Measurements from ENCODE around the gene TRMT2A.
"Not testable (repeated sequence)": the region's sequence is repeated elsewhere in the genome, so short reads cannot be mapped to it uniquely, and the experiment has no call there.

Gene TRMT2A

GRCh38 chr22:20116951-20117632 is at the start of gene TRMT2A:
TRMT2A (minus strand) TSS chr22:20117226; CDS start chr22:20116906, 320 bp downstream.
- DNase-seq: peak; percentile 98

DNA sequence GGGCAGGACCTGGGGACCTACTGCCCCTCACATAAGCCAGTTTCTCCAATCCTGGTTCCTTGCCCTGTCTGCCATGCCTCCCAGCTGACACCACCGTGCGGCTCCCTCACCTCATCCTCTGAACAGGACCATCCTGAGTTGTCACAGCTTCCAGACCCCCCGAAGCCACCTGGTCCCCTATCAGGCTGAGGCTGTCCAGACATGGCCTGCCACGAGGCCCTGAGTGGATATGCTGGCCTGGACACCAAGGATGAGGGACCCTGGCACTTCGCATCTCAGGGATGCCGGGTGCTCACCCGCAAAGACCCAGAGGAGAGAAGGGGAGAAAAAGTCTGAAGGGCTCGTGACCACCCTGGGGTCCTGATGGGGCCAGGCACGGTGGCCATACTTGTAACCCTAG is 49.7 kb upstream of the TRMT2A start:
- DNase-seq: no peak

- DNase-seq: no peak
Observed at GRCh38 chr22:20165913-20166312, 48.9 kb upstream of the TRMT2A start.

DNA sequence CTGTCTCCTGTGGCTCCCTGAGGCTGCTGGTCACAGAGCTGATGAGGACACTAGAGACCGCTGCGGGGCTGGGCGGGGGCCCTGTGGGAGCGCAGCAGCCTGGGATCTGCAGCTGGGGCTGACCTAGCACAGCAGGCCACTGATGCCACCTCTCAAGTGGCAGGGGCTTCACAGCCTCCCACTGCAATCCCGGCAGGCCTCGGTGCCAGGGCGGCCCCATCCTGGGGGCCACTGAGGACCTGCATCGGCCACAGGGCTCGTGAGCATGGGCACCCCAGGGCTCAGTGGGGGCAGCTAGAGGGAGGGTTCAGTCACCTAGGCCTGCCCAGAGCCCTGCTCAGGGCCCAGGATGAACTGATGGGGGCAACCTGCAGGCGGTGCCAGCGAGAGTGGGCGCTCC is 48.4 kb upstream of the TRMT2A start:
- DNase-seq: no peak

DNA sequence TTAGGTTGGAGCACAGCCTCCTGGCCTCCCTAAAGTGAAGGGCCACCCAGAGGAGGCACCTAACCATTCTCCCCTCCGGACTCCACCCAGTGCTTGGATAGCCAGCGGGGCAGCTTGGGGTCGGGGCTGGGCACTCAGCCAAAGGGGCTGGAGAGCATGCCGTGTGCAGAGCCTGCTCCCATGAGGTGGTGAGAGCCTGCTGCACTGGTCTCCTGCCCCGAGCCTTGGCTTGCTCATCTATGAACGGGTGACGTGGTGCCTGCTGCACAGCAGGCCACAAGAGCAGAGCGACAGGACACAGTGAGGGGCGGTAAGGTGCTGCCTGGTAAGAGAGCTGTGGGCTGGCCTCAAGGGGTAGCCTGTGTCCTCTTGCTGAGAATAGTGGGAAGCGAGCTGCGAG is 47.8 kb upstream of the TRMT2A start:
- DNase-seq: no peak

- DNase-seq: no peak
Observed at GRCh38 chr22:20160041-20160440, 43.0 kb upstream of the TRMT2A start.

DNA sequence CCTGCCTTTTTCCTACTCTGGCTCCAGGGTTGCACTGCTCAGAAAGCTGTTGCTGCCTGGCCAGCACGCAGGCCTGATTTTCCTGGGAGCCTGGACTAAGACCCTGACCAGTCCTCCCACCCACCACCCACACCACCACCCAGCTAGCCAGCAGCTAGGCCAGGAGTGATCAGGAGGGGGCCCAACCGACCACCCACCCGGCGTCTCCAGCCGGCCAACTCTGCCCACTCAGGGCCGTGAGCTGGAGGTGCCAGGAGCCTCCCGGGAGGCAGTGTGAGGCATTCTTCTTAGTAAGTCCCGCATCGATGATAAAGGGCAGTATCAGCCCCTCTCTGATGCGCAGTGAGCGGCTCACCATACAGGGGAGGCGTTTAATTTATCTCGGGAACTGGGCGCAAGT is 42.5 kb upstream of the TRMT2A start:
- DNase-seq: not testable (repeated sequence)

GRCh38 chr22:20159076-20159475 is 42.0 kb upstream of the TRMT2A start:
- DNase-seq: no peak

- no peak for DNase-seq
Observed at GRCh38 chr22:20158391-20159036, 41.5 kb upstream of the TRMT2A start.

DNA sequence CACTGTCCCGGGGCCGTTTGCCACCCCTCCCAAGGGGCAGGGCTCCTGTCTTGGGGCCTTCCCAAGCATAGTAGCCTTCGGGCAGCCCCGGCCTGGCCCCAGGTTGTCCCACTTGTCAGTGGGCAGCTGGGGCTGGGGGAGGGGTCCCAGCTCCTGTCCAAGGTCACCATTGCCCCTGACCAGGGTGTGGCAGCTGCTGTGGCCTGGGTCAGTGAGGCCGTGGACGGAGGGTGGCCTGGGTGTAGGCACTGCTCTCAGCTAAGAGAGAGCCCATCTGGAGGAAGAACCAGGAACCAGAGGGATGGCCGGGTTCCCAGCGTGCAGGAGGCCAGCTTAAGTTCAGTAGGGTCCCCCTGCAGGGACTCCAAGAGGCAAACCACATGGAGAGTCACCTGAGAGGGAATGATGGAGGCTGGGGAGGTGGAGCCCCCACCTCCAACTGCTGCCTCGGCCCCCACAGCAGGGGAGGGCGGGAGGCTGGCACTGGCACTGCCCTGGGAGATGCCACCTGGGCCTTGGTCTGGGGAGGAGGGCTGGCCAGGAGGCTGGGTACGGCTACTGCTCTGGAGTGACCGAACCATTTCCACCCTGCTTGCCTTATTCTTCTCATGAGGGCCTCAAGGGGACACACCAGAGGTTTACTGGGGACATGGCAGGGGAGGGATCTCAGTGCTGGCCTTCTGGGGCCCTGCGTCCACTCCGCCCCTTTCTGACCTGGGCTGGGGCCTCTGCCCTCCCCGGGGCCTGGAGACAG is 40.6 kb upstream of the TRMT2A start:
- DNase-seq: no peak

GRCh38 chr22:20156611-20157429 is 39.8 kb upstream of the TRMT2A start:
- peak; percentile 93 for DNase-seq

DNA sequence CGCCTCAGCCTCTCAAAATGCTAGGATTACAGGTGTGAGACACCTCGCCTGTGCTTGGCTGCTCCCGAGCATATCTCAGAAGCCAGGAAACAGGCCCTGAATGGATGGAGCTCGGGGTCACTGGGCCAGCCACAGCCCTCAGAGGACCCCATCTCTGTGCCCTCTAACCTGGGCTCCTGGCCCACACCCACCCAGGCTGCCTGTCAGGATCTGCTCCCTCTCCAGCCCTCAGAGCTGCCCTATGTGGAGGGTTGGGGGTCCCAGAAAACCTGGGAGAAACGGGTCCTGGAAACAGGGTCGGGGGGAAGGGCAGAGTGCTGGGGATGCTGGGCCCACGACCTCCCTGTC is 39.0 kb upstream of the TRMT2A start:
- no peak for DNase-seq

- DNase-seq: no peak
Observed at GRCh38 chr22:20155330-20156041, 38.5 kb upstream of the TRMT2A start.

- peak; percentile 21 for DNase-seq
Observed at GRCh38 chr22:20154602-20155187, 37.7 kb upstream of the TRMT2A start.

- no peak for DNase-seq
Observed at GRCh38 chr22:20153945-20154344, 36.9 kb upstream of the TRMT2A start.

GRCh38 chr22:20152464-20152890 is 35.5 kb upstream of the TRMT2A start:
- no peak for DNase-seq

GRCh38 chr22:20151276-20151588 is 34.2 kb upstream of the TRMT2A start:
- no peak for DNase-seq

- DNase-seq: no peak
Observed at GRCh38 chr22:20150381-20151275, 33.6 kb upstream of the TRMT2A start, which contains the start of gene CCDC188. CCDC188 (minus strand) TSS chr22:20151055; CDS start chr22:20150986, 69 bp downstream.

DNA sequence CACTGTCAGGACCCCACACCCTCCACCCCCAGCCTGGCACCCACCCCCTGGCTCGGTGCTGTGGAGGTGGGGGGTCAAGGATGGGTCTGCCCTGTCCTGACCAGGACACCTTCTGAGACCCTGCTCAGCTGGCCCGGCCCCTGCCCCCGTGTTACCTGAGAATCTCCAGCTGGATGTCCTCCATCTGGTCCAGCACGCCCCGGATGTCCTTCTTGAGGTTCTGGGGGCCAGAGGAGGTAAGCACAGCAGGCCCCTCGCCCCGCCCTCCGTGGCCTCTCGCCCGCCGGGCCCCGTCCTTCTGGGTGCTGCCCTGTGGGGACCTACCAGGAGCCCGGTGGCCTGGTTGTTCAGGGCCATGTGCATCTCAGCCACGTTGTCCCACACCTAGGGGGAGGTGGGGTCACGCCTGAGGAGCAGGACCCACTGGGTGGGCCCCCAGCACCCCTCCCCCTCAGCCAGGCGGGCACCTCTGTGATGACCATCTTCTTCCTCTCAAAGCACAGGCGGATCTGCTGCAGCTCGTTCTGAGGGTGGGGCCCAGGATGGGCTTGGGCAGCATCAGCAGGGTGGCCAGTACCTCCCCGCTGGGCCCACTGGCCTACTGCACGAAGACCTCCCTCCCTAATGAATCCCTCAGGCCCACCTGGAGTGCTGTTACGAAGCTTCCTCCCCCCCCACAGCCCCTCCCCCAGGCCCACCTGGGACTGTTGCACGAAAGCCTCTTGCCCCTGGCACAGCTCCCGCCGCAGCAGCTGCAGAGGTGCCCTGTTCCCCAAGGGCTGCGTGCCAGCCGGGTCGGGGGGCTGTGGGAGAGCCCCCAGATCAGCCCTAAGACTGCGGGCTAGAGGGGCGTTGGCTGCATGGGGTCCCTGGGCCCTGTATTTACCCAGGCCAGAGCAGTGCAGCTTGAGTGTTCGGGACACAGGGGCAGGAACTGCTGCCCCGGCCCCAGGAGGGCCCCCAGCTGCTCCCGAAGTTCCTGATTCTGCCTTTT is 32.5 kb upstream of the TRMT2A start:
- DNase-seq: no peak

GRCh38 chr22:20148414-20148813 is 31.4 kb upstream of the TRMT2A start:
- no peak for DNase-seq
